Activated CD4-positive, alpha-beta T cell treated with anti-CD3 and anti-CD28 coated beads, Interleukin-10, Interleukin-2, amounts not matched to agents 100 ng/mL and 50 ng/mL, durations not matched to agents 16 hours and 8 hours (primary cell): Measurements from ENCODE around the gene CMTM7.

ENCODE experiments used
- DNase-seq: peaks from one replicate; pipeline ENCODE4 v3.0.0-alpha.2; 2020

The CMTM7 gene

DNA sequence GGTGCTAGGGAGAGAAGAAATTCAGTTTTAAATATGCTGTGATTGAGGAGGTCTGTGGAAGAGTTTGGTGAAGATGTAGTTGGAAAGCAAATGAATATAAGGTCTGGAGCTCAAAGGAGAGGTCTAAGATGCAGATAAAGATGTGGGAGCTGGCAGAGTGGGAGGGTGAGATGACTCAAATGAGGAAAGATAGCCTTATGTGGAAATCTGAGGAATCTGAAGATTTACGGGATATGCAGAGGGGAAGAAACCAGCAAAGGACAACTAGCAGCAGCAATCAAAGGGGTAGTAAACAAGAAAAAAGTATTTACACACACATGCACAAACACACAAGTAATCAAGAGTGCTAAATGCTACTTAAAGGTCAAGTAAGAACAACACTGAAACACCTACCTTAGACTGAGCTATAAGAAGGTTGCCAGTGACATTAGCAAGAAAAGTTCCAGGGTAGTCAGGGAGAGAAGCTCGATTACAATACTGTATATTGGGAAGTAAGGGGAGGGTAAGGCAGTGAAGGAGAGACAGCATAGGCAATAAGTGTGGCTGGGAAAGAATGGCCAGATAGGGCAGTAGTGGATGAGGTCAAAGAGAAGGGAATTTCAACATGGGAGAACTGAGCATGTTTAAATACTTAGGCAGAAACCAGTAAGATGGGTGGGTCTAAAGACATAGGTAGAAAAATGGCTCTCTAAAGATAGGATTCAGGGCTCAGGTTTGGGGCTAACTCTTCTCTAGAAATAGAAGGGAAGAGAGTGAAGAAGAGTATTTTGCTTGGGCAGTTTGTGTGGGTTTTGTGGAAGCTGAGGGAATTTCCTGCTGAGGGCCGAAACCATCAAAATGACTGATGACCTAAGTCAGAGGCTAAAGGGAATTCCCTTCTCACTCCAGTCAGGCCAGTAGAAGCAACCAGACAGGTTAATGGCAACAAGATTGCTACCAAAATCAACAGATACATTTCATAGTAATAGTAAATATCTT lies 102.1 kb downstream of the CMTM7 start:
- peak; percentile 51 for DNase-seq

GRCh38 chr3:32495085-32495484 lies 103.4 kb downstream of the CMTM7 start:
- no peak for DNase-seq

DNA sequence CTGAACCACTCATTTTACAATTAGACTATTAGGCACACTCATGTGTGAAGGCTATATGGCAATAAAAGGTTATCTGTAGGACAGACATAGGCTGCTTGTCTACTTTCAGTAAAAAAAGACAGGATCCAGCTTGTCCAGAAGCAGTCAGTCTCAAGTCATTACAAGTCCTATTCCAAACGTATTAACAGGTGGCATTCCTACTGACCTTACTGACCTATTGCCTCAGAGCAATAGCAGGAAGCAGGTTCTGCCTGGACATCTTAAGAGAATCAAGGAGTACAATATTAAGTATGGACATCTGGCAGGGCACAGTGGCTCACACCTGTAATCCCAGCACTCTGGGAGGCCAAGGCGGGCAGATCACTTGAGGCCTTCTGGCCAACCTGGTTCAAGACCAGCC lies 104.0 kb downstream of the CMTM7 start:
- no peak for DNase-seq

DNA sequence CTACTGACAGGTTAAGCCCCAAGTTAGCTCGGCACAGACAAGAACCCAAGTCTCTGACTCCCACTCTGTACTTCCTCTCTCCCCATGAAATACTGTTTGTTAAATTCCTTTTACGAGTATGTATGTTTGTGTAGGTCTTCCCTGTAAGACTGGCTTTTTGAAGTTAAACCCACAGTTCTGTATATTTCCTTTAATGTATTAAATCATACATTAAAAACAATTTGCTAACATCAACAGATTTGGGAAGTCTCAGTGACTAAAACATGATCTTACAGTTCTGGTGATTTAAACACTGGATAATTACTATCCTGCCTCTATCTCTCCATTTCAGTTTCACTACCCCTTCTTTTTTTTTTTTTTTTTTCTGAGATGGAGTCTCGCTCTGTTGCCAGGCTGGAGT lies 106.6 kb downstream of the CMTM7 start:
- no peak for DNase-seq

- DNase-seq = no peak
These were observed 107.3 kb downstream of the CMTM7 start for GRCh38 chr3:32498992-32499391.

- DNase-seq = no peak
These were observed 107.9 kb downstream of the CMTM7 start for GRCh38 chr3:32499585-32499984.

- no peak for DNase-seq
These were observed 108.6 kb downstream of the CMTM7 start for GRCh38 chr3:32500231-32500630.

GRCh38 chr3:32500880-32501782 lies 109.5 kb downstream of the CMTM7 start:
- no peak for DNase-seq

GRCh38 chr3:32501783-32502117 lies 110.1 kb downstream of the CMTM7 start:
- no peak for DNase-seq

DNA sequence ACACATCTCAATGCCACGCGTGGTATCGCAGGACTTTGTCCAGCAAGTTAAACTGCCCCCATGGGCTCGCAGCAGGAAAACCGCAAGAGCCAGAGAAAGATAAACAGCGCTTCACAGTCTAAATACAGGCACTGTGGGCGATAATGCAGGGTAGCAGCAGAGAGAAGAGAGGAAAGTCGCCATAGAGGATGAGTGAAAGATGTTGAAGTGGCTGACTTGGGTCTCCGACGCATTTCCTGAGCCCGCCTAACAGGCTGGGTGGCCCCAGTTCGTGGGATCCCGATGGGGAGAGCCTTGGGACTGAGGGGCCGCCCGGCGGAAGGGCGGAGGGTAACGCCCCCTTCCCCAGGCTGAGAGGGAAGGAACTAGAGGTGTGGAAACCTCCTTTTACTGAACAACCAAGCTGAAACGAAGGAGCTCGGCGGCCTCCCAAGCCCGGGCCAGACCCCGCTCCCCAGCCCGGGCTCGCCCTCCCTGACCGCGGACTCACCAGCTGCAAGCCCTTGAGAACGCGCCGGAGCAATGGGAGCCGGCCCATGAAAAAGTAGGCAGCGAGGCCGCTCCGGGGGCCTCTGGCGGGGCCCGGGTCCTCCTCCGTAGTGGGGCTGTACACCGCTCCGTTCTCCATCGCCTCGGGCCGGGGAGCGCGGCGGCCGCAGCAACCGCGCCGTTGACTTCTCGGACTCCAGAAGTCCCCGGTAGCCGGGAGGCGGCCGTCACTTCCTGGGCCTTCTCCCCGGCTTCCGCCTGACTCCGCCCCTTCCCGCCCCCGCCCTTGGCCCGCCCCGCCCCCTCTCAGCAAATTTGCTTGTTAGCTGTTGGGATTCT lies 110.7 kb downstream of the CMTM7 start, which contains the start of gene CMTM6:
TSS of gene CMTM6 (minus strand) at position 735 of the 828 bp plus-strand sequence. CDS start at position 628, 107 bp downstream.
- DNase-seq = peak; percentile 79

GRCh38 chr3:32502946-32503286 lies 111.3 kb downstream of the CMTM7 start:
- no peak for DNase-seq
